Measurements from ENCODE around the gene RAPGEF2. TPM values are rescaled to one million over a fixed set of nuclear protein-coding genes. Genes with fewer than 3 reads are reported as not detected.

RAPGEF2 gene
- total and polyA plus RNA-seq, 11 donors = 10.6 to 75.9 (median 51.2) TPM

DNA sequence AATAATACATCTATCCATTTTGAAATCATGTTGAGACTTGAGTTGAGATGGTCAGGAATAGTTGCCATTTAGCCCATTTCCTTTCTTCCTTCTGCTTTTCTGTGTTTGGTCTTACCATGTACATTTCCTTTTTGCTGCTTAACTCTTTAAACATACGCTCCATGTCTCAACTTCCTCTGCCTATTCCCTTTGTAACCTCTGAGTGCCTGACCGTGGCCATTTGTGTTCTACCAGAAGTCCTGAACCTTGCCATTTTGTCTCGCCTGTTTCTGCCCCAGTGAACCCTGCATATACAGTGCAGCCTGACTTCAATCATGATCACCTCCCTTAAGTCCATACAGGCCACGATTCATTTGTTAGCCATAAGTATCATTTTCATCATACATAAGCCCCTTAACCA lies 169.0 kb downstream of the RAPGEF2 start:
- no peaks in the 10 kb centered on the region for H3K9me3 ChIP-seq
- TF ChIP-seq POLR2A (IDR thresholded peaks at IDR 0.05) (no peak), CTCF (IDR thresholded peaks at IDR 0.05) (no peak)
- H3K27ac ChIP-seq = peak overlapping the region in 10 of 12 donors; percentile 10 to 68 (median 34)
- peaks cover 3 to 90% (median 62%) of the 10 kb centered on the region in 12 donors for H3K4me1 ChIP-seq
- no peak overlapping the region for H3K4me3 ChIP-seq
- WGBS, 4 donors = 52 to 65% (median 56%) methylated on average over 4 of the region's 4 CpGs
- H3K36me3 ChIP-seq = no peaks in the 10 kb centered on the region
- H3K27me3 ChIP-seq = no peaks in the 10 kb centered on the region
- intact Hi-C loops (cut with DNase I) = loop anchor here in 1 of 10 donors (5.0 kb wide), 1 partner anchor 35 kb away; no protein-coding TSS in a partner anchor
- DNase-seq = no peak
- peak in 1 of 4 donors; percentile 34 for ATAC-seq

GRCh38 chr4:159272273-159273140 lies 169.6 kb downstream of the RAPGEF2 start:
- intact Hi-C loops (cut with DNase I) = loop anchor here in 1 of 10 donors (5.0 kb wide), 1 partner anchor 35 kb away; no protein-coding TSS in a partner anchor

DNA sequence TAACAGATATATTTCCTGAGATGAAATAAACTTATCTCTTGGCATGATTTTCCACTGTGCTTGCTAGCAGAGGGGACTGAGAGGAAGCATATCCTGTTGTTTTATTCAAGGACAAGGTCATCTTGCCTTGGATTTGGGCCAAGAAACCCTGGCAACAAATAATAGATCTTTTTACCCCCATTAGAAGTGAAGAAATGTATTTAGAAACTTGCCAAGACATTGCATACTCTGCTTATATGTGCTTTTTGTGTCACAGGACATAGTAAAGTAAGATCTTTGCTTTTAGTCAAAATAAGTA lies 170.2 kb downstream of the RAPGEF2 start:
- intact Hi-C loops (cut with DNase I) = loop anchor here in 1 of 10 donors (5.0 kb wide), 1 partner anchor 36 kb away; no protein-coding TSS in a partner anchor
- Histone ChIP-seq H3K36me3 (no peaks in the 10 kb centered on the region), H3K27me3 (no peaks in the 10 kb centered on the region), H3K4me1 (peaks cover 3 to 80% (median 50%) of the 10 kb centered on the region in 12 donors), H3K27ac (peak overlapping the region in 10 of 12 donors; percentile 10 to 68 (median 36)), H3K9me3 (peaks cover 0 to 4% (median 0%) of the 10 kb centered on the region in 12 donors), H3K4me3 (no peak overlapping the region)
- ATAC-seq = peak in 3 of 4 donors; percentile 61 to 72 (median 69)
- TF ChIP-seq POLR2A (IDR thresholded peaks at IDR 0.05) (no peak), CTCF (IDR thresholded peaks at IDR 0.05) (no peak)
- DNase-seq = peak in 1 of 5 donors; percentile 67

More at GRCh38 chr4:159272273-159273140, 169.6 kb downstream of the RAPGEF2 start:
- Histone ChIP-seq H3K36me3 (no peaks in the 10 kb centered on the region), H3K9me3 (peaks cover 0 to 3% (median 0%) of the 10 kb centered on the region in 12 donors), H3K4me1 (peaks cover 3 to 84% (median 55%) of the 10 kb centered on the region in 12 donors), H3K27me3 (no peaks in the 10 kb centered on the region), H3K27ac (peak overlapping the region in 11 of 12 donors; percentile 10 to 68 (median 35)), H3K4me3 (no peak overlapping the region)
- ATAC-seq (peak in 1 of 4 donors; percentile 12), DNase-seq (no peak)
- TF ChIP-seq CTCF (IDR thresholded peaks at IDR 0.05) (no peak), POLR2A (IDR thresholded peaks at IDR 0.05) (no peak)

DNA sequence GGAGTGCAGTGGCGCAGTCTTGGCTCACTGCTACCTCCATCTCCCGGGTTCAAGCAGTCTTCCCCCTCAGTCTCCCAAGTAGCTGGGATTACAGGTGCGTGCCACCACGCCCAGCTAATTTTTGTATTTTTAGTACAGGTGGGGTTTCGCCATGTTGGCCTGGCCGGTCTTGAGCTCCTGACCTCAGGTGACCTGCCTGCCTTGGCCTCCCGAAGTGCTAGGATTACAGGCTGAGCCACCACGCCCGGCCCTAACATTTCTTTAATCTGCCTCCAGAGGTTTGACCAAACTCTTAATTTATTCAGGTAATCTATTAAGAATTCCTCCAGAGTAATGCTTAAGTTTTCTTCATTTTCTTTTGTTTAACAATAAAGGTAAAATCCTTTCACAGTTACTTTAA lies 171.0 kb downstream of the RAPGEF2 start:
- TF ChIP-seq CTCF (IDR thresholded peaks at IDR 0.05) (no peak), POLR2A (IDR thresholded peaks at IDR 0.05) (no peak)
- Histone ChIP-seq H3K4me1 (peaks cover 3 to 83% (median 52%) of the 10 kb centered on the region in 12 donors), H3K36me3 (no peaks in the 10 kb centered on the region), H3K27me3 (no peaks in the 10 kb centered on the region), H3K9me3 (peaks cover 0 to 4% (median 0%) of the 10 kb centered on the region in 12 donors), H3K27ac (peak overlapping the region in 6 of 12 donors; percentile 26 to 68 (median 42)), H3K4me3 (no peak overlapping the region)
- 53 to 63% (median 55%) methylated on average over 9 of the region's 9 CpGs for WGBS, 4 donors
- DNase-seq (peak in 1 of 5 donors; percentile 36), ATAC-seq (peak in 2 of 4 donors; percentile 10 to 27)
- intact Hi-C loops (cut with DNase I) = loop anchor here in 1 of 10 donors (5.0 kb wide), 1 partner anchor 37 kb away; no protein-coding TSS in a partner anchor
